GM19099 (cell line): ENCODE measurements around the gene CARNS1.
A peak's percentile ranks its signal among the peaks of the same experiment; 100 is the strongest.

Experiments
- POLR2A ChIP-seq: IDR thresholded peaks from 3 replicates; pipeline ENCODE4 v1.6.1; 2011; ENCODE audit warnings: low read depth; ENCODE audit not compliant: insufficient read length; ENCODE audit errors: extremely low read depth

Gene CARNS1

DNA sequence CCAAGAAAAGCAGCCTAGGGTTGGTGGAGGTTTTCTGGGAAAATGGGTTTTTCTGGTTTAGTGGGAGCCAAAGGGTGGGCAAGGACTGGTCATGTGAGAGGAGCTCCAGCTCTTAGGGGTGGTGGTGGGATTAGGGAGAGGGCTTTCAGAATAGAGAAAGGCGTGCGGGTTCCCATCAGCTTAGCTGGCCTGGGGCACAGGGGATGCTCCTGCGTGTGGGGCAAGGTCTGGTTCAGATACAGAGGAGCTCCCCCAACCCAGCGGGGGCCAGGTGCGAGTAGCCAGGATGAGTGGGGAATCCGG, 52.9 kb downstream of the CARNS1 start:
- TF ChIP-seq POLR2A, result no peak

DNA sequence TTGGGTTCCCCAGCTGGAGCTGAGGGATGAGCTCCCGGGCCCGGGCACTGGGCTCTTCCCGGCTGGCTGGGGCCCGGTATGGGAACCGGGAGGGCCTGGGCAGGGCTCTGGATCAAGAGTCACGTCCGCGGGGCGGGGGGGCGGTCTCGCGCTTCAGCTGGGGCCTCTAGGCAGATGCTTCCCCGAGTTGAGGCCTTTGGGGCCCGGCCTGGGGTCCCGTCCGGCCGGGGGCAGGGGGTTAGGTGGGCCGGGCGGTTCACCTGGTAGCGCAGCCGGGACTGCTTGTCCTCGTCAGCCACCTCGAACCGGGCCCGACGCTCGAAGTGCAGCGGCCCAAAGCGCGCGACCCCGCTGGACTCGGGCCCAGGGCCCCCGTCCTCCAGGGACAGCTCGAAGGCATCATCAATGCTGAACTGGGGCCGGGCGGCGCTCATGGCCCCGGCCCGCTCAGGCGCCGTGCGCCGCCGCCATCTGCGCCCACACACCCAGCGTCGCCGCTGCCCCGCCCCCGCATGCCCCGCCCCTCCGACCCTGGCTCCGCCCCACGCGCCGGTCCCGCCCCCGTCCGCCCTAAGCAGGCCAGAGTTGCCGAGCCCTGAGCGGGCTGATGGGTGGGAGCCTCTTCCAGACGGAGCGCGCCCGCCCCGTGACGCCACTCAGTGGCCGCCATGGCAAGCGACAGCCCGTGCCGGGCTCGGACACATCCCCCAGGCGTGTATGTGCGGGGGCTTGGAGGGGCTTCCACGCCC, 53.5 kb downstream of the CARNS1 start, which contains the start of gene TMEM134:
Gene TMEM134, minus strand, starts transcription at position 493 of the 749 bp plus-strand sequence. Its CDS starts 59 bp downstream, at position 434.
- peak; percentile 83 for TF ChIP-seq POLR2A

DNA sequence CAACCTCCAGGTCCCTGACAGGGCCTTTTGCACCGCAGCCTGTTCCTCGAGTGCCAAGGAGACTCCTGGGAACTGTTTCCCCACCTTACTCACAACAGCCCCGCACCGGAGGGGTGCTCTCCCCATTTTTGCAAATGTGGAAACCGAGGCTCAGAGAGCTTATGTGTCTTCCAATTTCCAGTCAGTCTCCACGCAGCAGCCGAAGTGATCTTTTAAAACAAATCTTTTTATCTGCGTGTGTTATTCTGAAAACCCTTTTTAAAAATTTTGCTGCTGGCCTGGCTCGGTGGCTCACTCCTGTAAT, 54.0 kb downstream of the CARNS1 start:
- TF ChIP-seq POLR2A, result no peak

DNA sequence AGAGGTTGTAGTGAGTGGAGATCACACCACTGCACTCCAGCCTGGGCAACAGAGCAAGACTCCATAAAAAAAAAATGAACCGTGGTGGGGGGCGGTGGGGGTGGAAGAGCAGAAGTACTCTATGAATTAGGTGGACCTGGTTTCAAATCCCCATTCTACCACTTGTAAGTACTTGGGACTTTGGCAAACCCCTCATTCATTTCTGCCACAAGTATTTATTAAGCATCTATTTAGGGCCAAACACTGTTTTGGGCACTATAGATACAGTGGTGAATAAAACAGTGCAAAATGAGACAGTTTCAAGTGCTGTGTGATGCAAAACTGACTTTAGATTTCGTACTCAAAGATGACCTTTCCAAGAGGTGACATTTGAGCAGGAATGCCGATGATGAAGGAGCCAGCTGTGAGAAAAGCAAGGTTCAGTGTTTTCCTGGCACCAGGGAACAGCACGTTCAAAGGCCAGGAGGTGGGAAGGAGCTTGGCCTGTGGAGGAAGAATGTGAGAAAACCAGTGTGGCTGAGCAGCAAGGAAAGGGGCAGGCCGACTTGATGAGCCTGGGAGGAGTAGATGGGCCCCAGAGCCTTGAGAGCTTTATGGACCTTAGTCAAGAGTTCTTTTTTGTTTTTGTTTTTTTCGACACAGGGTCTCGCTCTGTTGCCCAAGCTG, 55.0 kb downstream of the CARNS1 start:
- TF ChIP-seq POLR2A, result no peak

DNA sequence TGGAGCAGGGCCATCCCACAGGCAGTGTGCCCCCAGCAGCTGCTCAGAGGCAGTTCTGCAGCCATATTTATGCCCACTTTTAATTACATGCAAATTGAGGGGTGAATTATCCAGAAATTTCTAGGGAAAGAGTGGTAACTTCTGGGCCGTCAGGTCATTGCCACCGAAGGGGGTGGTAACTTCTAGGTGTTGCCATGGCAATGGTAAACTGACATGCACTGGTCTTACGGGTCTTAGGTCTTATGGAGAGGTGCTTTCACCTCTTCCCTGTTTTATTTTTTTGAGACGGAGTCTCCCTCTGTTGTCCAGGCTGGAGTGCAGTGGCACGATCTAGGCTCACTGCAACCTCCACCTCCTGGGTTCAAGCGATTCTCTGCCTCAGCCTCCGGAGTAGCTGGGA, 57.4 kb downstream of the CARNS1 start:
- no peak for TF ChIP-seq POLR2A
